PC-9 (cell line): ENCODE data around the gene DNAH14. TPM values are rescaled to one million over a fixed set of nuclear protein-coding genes. Genes with fewer than 3 reads are reported as not detected.

Source experiments
- BruUV-seq: library from RNA; stranded (reverse); fragments of 400-500 nt; replicated peaks from 2 replicates; lab custom pipeline; 2021; lab: Mats Ljungman, UMichigan
- CTCF ChIA-PET: fragments of 300-600 bp; sonication (Branson Sonifier 250); formaldehyde crosslinking; loops from one replicate; lab custom pipeline; 2022; ENCODE audit warnings: antibody characterized with exemption; lab: Charles Lee
- POLR2A ChIA-PET: fragments of 300-600 bp; sonication (Branson Sonifier 250); formaldehyde crosslinking; loops from one replicate; lab custom pipeline; 2022; ENCODE audit warnings: antibody characterized with exemption; ENCODE audit not compliant: unreplicated experiment; lab: Charles Lee
- DNase-seq, 2 experiments: peaks; one replicate each; pipeline versions ENCODE4 v3.0.0 to v3.0.0-alpha.2; 2015 to 2022; ENCODE audit warnings: mixed read lengths in 1 of 2
- H2AFZ ChIP-seq: fragments of 200-600 bp; sonication (generic); 2 replicates; pipeline ENCODE4 v1.8.1; 2017; ENCODE audit warnings: antibody characterized with exemption
- H3F3A ChIP-seq: fragments of 200-600 bp; sonication (generic); 2 replicates; pipeline ENCODE4 v1.8.1; 2017; ENCODE audit warnings: antibody characterized with exemption, mild to moderate bottlenecking, low read depth; ENCODE audit not compliant: insufficient read depth
- H3K27ac ChIP-seq: fragments of 200-600 bp; sonication (generic); 2 replicates; pipeline ENCODE4 v1.6.1; 2016; ENCODE audit warnings: mixed run types
- H3K27me3 ChIP-seq: fragments of 200-600 bp; sonication (generic); 2 replicates; pipeline ENCODE4 v1.6.1; 2016; ENCODE audit warnings: low read depth, mixed run types; ENCODE audit not compliant: insufficient read depth
- H3K36me3 ChIP-seq: fragments of 200-600 bp; sonication (generic); 2 replicates; pipeline ENCODE4 v1.6.1; 2016; ENCODE audit warnings: low read depth, mixed run types
- H3K4me1 ChIP-seq: fragments of 200-600 bp; sonication (generic); replicated peaks from 2 replicates; pipeline ENCODE4 v1.6.1; 2016; ENCODE audit warnings: mixed run types; ENCODE audit not compliant: insufficient read depth
- H3K4me2 ChIP-seq: fragments of 200-600 bp; sonication (generic); 2 replicates; pipeline ENCODE4 v1.6.1; 2017; ENCODE audit warnings: mixed run types
- H3K4me3 ChIP-seq: fragments of 200-600 bp; sonication (generic); 2 replicates; pipeline ENCODE4 v1.6.1; 2016; ENCODE audit warnings: mixed run types
- H3K79me2 ChIP-seq: fragments of 200-600 bp; sonication (generic); 2 replicates; pipeline ENCODE4 v1.6.1; 2017; ENCODE audit warnings: low read depth, mixed run types
- H3K9me2 ChIP-seq: fragments of 200-600 bp; sonication (generic); 2 replicates; pipeline ENCODE4 v1.8.1; 2017; ENCODE audit warnings: mild to moderate bottlenecking; ENCODE audit not compliant: insufficient read depth
- H3K9me3 ChIP-seq: fragments of 200-600 bp; sonication (generic); 2 replicates; pipeline ENCODE4 v1.8.1; 2016; ENCODE audit warnings: low read depth; ENCODE audit not compliant: insufficient read depth
- H4K20me1 ChIP-seq: fragments of 200-600 bp; sonication (generic); 2 replicates; pipeline ENCODE4 v1.8.1; 2017; ENCODE audit not compliant: insufficient read depth
- EZH2 ChIP-seq: fragments of 200-600 bp; sonication (generic); IDR thresholded peaks from 2 replicates; pipeline ENCODE4 v1.8.0; 2017; ENCODE audit warnings: antibody characterized with exemption, low read depth
- intact Hi-C: fragments of 100-400 bp; cut with micrococcal nuclease; formaldehyde crosslinking; loops from one replicate; pipeline ENCODE4 v1.10.0; 2022; ENCODE audit not compliant: unreplicated experiment
- total RNA-seq: library from RNA; stranded (reverse); gene quantifications from 2 replicates; pipeline ENCODE4 v1.2.3, GENCODE V29; 2021
- TF ChIP-seq, protein P1 (sequence below): fragments of 200-600 bp; sonication (generic); conservative IDR thresholded peaks from 2 replicates; pipeline ENCODE4 v1.6.1; 2017; ENCODE audit warnings: mixed run types, antibody characterized with exemption, mild to moderate bottlenecking, moderate library complexity

Gene DNAH14
- total RNA-seq, 1 experiment from 2014 or later, result 48.8 TPM

DNA sequence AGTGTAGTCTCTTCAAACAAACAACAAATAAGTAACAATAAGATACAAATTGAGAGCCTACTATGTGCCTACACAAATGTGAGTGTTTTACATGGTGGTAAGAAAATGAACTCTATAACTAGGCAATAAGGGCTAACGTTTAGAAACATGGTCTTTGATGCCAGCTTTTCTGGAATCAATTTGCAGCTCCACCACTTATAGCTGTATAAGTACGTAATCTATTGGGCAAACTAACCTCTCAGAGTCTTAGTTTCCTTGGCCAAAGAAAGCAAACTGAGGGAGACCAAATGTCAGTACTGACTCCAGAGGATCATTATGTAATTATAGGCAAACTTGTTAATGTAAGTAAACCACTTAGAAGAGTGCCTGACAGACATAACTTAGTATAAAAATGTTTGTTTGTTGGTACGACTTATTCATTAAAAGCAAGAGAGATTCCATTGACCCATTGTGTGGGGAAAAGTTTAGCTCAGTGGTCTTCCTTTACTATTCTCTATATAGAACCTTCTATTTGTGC, 438.6 kb downstream of the DNAH14 start:
- DNase-seq, result no peak
- Histone ChIP-seq H3K4me2 (no peak overlapping the region), H3K9me3 (no peaks in the 10 kb centered on the region), H3K27ac (no peak overlapping the region), H3K9me2 (no peaks in the 10 kb centered on the region), H2AFZ (no peak overlapping the region), H3K4me1 (no peaks in the 10 kb centered on the region), H3F3A (no peaks in the 10 kb centered on the region), H3K79me2 (no peaks in the 10 kb centered on the region), H3K4me3 (no peak overlapping the region), H3K36me3 (no peaks in the 10 kb centered on the region), H3K27me3 (no peaks in the 10 kb centered on the region), H4K20me1 (no peaks in the 10 kb centered on the region)
- BruUV-seq, result no TSS peak
- ChIA-PET POLR2A (no interaction called here), CTCF (no interaction called here)
- intact Hi-C loops, result no loop called here
- no peak for TF ChIP-seq EZH2
- TF ChIP-seq, protein P1, sequence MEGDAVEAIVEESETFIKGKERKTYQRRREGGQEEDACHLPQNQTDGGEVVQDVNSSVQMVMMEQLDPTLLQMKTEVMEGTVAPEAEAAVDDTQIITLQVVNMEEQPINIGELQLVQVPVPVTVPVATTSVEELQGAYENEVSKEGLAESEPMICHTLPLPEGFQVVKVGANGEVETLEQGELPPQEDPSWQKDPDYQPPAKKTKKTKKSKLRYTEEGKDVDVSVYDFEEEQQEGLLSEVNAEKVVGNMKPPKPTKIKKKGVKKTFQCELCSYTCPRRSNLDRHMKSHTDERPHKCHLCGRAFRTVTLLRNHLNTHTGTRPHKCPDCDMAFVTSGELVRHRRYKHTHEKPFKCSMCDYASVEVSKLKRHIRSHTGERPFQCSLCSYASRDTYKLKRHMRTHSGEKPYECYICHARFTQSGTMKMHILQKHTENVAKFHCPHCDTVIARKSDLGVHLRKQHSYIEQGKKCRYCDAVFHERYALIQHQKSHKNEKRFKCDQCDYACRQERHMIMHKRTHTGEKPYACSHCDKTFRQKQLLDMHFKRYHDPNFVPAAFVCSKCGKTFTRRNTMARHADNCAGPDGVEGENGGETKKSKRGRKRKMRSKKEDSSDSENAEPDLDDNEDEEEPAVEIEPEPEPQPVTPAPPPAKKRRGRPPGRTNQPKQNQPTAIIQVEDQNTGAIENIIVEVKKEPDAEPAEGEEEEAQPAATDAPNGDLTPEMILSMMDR, result no peak

DNA sequence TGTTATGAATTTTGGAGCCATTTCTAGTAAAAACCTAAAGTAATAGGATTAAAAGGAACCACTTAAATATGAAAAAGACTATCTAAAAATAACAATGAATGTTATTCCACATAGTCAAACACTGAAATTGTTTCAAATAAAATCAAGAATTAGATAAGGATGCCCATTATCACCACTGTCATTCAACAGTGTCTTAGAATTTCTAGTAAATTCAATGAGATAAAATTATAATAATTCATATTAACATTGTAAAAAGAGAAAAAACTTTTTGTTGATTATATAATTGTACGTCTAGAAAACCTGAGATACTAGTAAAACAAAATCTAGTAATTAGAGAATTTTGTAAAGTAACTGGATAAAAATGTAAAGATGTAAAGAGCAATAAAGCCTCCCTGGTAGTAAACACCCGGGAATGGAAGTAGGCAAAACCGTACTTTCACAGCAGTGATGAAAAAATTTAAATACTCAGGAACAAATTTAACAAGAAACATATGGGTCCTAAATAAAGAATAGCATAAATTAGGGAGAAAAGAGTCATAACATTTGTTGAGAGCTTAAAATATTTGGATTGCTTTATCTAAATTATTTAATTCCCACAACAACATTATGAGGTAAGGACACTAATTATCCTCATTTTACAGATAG, 442.0 kb downstream of the DNAH14 start:
- no peaks in the 10 kb centered on the region for H4K20me1 ChIP-seq
- H3F3A ChIP-seq, result no peaks in the 10 kb centered on the region
- H2AFZ ChIP-seq, result no peak overlapping the region
- TF ChIP-seq, protein P1, result no peak
- TF ChIP-seq EZH2, result no peak
- no peaks in the 10 kb centered on the region for H3K79me2 ChIP-seq
- no peak for DNase-seq
- H3K4me1 ChIP-seq, result no peaks in the 10 kb centered on the region
- intact Hi-C loops, result no loop called here
- H3K9me2 ChIP-seq, result no peaks in the 10 kb centered on the region
- H3K4me2 ChIP-seq, result no peak overlapping the region
- CTCF ChIA-PET, result no interaction called here
- no peak overlapping the region for H3K4me3 ChIP-seq
- H3K36me3 ChIP-seq, result no peaks in the 10 kb centered on the region
- no peaks in the 10 kb centered on the region for H3K27me3 ChIP-seq
- H3K27ac ChIP-seq, result no peak overlapping the region
- BruUV-seq, result no TSS peak
- POLR2A ChIA-PET, result no interaction called here
- H3K9me3 ChIP-seq, result no peaks in the 10 kb centered on the region

DNA sequence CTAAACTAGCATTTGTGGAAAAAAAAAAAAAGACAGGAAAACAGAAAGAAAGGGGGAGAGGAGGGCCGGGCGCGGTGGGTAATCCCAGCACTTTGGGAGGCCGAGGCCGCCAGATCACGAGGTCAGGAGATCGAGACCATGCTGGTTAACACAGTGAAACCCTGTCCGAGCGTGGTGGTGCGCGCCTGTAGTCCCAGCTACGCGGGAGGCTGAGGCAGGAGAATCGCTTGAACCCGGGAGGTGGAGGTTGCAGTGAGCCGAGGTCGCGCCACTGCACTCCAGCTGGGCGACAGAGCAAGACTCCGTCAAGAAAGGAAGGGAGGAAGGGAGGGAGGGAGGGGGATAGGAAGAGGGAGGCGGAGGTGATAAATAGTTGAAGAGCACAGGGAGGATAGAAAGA, 443.7 kb downstream of the DNAH14 start:
- H3K9me2 ChIP-seq, result no peaks in the 10 kb centered on the region
- H3K27ac ChIP-seq, result no peak overlapping the region
- DNase-seq, result no peak
- no peaks in the 10 kb centered on the region for H3K36me3 ChIP-seq
- no peak overlapping the region for H3K4me2 ChIP-seq
- no peak overlapping the region for H2AFZ ChIP-seq
- BruUV-seq, result no TSS peak
- CTCF ChIA-PET, result no interaction called here
- H3K9me3 ChIP-seq, result no peaks in the 10 kb centered on the region
- TF ChIP-seq, protein P1, result no peak
- no peak for TF ChIP-seq EZH2
- POLR2A ChIA-PET, result no interaction called here
- H3K4me3 ChIP-seq, result no peak overlapping the region
- H3K79me2 ChIP-seq, result no peaks in the 10 kb centered on the region
- H3K4me1 ChIP-seq, result no peaks in the 10 kb centered on the region
- H3F3A ChIP-seq, result no peaks in the 10 kb centered on the region
- H4K20me1 ChIP-seq, result no peaks in the 10 kb centered on the region
- intact Hi-C loops, result no loop called here
- no peaks in the 10 kb centered on the region for H3K27me3 ChIP-seq
